WERI-Rb-1 (cell line): ENCODE measurements around the gene CDH4.

ENCODE experiments used
- DNase-seq: peaks from one replicate; pipeline ENCODE4 v3.0.0-alpha.2; 2020
- H3K27ac ChIP-seq: fragments of 250-450 bp; sonication (Bioruptor Pico); 2 replicates; pipeline ENCODE4 v1.5.1; 2020; ENCODE audit warnings: mild to moderate bottlenecking, moderate library complexity
- H3K27me3 ChIP-seq: fragments of 250-450 bp; sonication (Bioruptor Pico); 2 replicates; pipeline ENCODE4 v1.5.1; 2021; ENCODE audit warnings: mild to moderate bottlenecking, low read depth, moderate library complexity; ENCODE audit not compliant: insufficient read depth, severe bottlenecking
- H3K36me3 ChIP-seq: fragments of 250-450 bp; sonication (Bioruptor Pico); 2 replicates; pipeline ENCODE4 v1.5.1; 2020; ENCODE audit warnings: mild to moderate bottlenecking, moderate library complexity
- H3K4me3 ChIP-seq: 2 replicates; pipeline ENCODE4 v1.5.1; 2011; ENCODE audit warnings: low read depth, mild to moderate bottlenecking, control low read depth, low read length
- H3K9me3 ChIP-seq: fragments of 250-450 bp; sonication (Bioruptor Pico); 2 replicates; pipeline ENCODE4 v1.5.1; 2021; ENCODE audit warnings: mild to moderate bottlenecking, moderate library complexity; ENCODE audit not compliant: severe bottlenecking
- CTCF ChIP-seq: IDR thresholded peaks from 2 replicates; pipeline ENCODE4 v1.5.1; 2011; ENCODE audit warnings: low read depth, mild to moderate bottlenecking, control low read depth, inconsistent platforms, low read length

Gene CDH4

GRCh38 chr20:61435184-61435822, 183.2 kb downstream of the CDH4 start:
- H3K36me3 ChIP-seq: no peaks in the 10 kb centered on the region
- H3K9me3 ChIP-seq: no peaks in the 10 kb centered on the region
- TF ChIP-seq CTCF: no peak
- DNase-seq: no peak
- H3K27ac ChIP-seq: no peak overlapping the region
- peaks cover 76% of the 10 kb centered on the region for H3K27me3 ChIP-seq
- H3K4me3 ChIP-seq: no peak overlapping the region

- no peak overlapping the region for H3K4me3 ChIP-seq
- no peaks in the 10 kb centered on the region for H3K36me3 ChIP-seq
- no peak for TF ChIP-seq CTCF
- H3K27me3 ChIP-seq: peaks cover 76% of the 10 kb centered on the region
- H3K27ac ChIP-seq: no peak overlapping the region
- no peak for DNase-seq
- no peaks in the 10 kb centered on the region for H3K9me3 ChIP-seq
These were observed 183.8 kb downstream of the CDH4 start for GRCh38 chr20:61435823-61436220.

- DNase-seq: no peak
- peaks cover 77% of the 10 kb centered on the region for H3K27me3 ChIP-seq
- H3K9me3 ChIP-seq: no peaks in the 10 kb centered on the region
- H3K27ac ChIP-seq: no peak overlapping the region
- TF ChIP-seq CTCF: no peak
- no peaks in the 10 kb centered on the region for H3K36me3 ChIP-seq
- H3K4me3 ChIP-seq: no peak overlapping the region
These were observed 184.2 kb downstream of the CDH4 start for GRCh38 chr20:61436283-61436666.

- no peaks in the 10 kb centered on the region for H3K36me3 ChIP-seq
- no peak overlapping the region for H3K27ac ChIP-seq
- TF ChIP-seq CTCF: no peak
- H3K9me3 ChIP-seq: no peaks in the 10 kb centered on the region
- peaks cover 76% of the 10 kb centered on the region for H3K27me3 ChIP-seq
- H3K4me3 ChIP-seq: no peak overlapping the region
- no peak for DNase-seq
These were observed 184.7 kb downstream of the CDH4 start for GRCh38 chr20:61436667-61437279.

- Histone ChIP-seq H3K27ac (no peak overlapping the region), H3K4me3 (no peak overlapping the region)
These were observed 185.5 kb downstream of the CDH4 start for GRCh38 chr20:61437280-61438206.

More at GRCh38 chr20:61437280-61438206, 185.5 kb downstream of the CDH4 start:
- Histone ChIP-seq H3K36me3 (no peaks in the 10 kb centered on the region), H3K27me3 (peaks cover 79% of the 10 kb centered on the region), H3K9me3 (no peaks in the 10 kb centered on the region)
- no peak for TF ChIP-seq CTCF
- DNase-seq: no peak
